Common myeloid progenitor, CD34-positive (primary cell): ENCODE measurements around the gene AGGF1.
A peak's percentile ranks its signal among the peaks of the same experiment; 100 is the strongest.

Experiments used
- CTCF ChIA-PET: fragments of 350-600 bp; sonication (Branson Sonifier 250); formaldehyde crosslinking; loops from one replicate; lab custom pipeline; 2021; ENCODE audit warnings: antibody characterized with exemption; lab: Charles Lee
- POLR2A ChIA-PET: fragments of 350-600 bp; sonication (Branson Sonifier 250); formaldehyde crosslinking; loops from one replicate; lab custom pipeline; 2021; ENCODE audit warnings: antibody characterized with exemption; lab: Charles Lee
- DNase-seq, 3 donors: peaks; one replicate each; pipeline versions ENCODE4 v3.0.0 to v3.0.0-alpha.2; 2013
- H3K27ac ChIP-seq, 2 experiments: 1 replicate in 1 of 2; 2 replicates in 1 of 2; pipeline ENCODE4 v1.7.0; 2013; ENCODE audit warnings: inconsistent platforms in 2 of 2, low read length in 2 of 2, mild to moderate bottlenecking in 2 of 2, low read depth in 1 of 2, moderate library complexity in 1 of 2; ENCODE audit not compliant: severe bottlenecking in 2 of 2, insufficient read depth in 1 of 2, poor library complexity in 1 of 2
- H3K27me3 ChIP-seq, 5 experiments: replicated peaks in 2 of 5; 1 replicate in 3 of 5; 2 replicates in 2 of 5; pipeline versions ENCODE4 v1.6.1 to v1.7.0; 2013; ENCODE audit warnings: low read length in 4 of 5, mild to moderate bottlenecking in 2 of 5, moderate library complexity in 2 of 5, inconsistent platforms in 1 of 5; ENCODE audit not compliant: insufficient read depth in 5 of 5, control insufficient read depth in 4 of 5
- H3K36me3 ChIP-seq, 4 experiments: 1 replicate in 2 of 4; 2 replicates in 2 of 4; pipeline versions ENCODE4 v1.6.1 to v1.7.0; 2013; ENCODE audit warnings: low read length in 3 of 4, control low read depth in 1 of 4, mild to moderate bottlenecking in 1 of 4; ENCODE audit not compliant: control insufficient read depth in 4 of 4, insufficient read depth in 4 of 4
- H3K4me1 ChIP-seq, 4 experiments: 1 replicate in 3 of 4; 2 replicates in 1 of 4; pipeline versions ENCODE4 v1.6.1 to v1.7.1; 2013; ENCODE audit warnings: low read length in 3 of 4, mild to moderate bottlenecking in 3 of 4, control low read depth in 1 of 4, inconsistent platforms in 1 of 4, moderate library complexity in 1 of 4; ENCODE audit not compliant: control insufficient read depth in 4 of 4, insufficient read depth in 4 of 4; ENCODE audit errors: control extremely low read depth in 1 of 4
- H3K4me3 ChIP-seq, 7 experiments: 1 replicate in 4 of 7; 2 replicates in 3 of 7; pipeline versions ENCODE4 v1.5.1 to v1.7.0; 2013; ENCODE audit warnings: mild to moderate bottlenecking in 7 of 7, low read length in 6 of 7, moderate library complexity in 6 of 7, inconsistent platforms in 2 of 7, low read depth in 2 of 7, control low read depth in 1 of 7; ENCODE audit not compliant: insufficient read depth in 4 of 7, control insufficient read depth in 1 of 7; ENCODE audit errors: extremely low read depth in 1 of 7
- H3K9me3 ChIP-seq, 5 experiments: 1 replicate in 4 of 5; 2 replicates in 1 of 5; pipeline versions ENCODE4 v1.6.1 to v1.7.1; 2013; ENCODE audit warnings: low read length in 4 of 5, mild to moderate bottlenecking in 2 of 5, inconsistent platforms in 1 of 5, low read depth in 1 of 5, moderate library complexity in 1 of 5; ENCODE audit not compliant: control insufficient read depth in 4 of 5, insufficient read depth in 2 of 5; ENCODE audit errors: control extremely low read depth in 1 of 5
- WGBS: methylation state at CpG from one replicate; pipeline ENCODE4 v1.1.5; 2013; ENCODE audit not compliant: insufficient coverage; 5-methylcytosine and 5-hydroxymethylcytosine counted together

Gene AGGF1

DNA sequence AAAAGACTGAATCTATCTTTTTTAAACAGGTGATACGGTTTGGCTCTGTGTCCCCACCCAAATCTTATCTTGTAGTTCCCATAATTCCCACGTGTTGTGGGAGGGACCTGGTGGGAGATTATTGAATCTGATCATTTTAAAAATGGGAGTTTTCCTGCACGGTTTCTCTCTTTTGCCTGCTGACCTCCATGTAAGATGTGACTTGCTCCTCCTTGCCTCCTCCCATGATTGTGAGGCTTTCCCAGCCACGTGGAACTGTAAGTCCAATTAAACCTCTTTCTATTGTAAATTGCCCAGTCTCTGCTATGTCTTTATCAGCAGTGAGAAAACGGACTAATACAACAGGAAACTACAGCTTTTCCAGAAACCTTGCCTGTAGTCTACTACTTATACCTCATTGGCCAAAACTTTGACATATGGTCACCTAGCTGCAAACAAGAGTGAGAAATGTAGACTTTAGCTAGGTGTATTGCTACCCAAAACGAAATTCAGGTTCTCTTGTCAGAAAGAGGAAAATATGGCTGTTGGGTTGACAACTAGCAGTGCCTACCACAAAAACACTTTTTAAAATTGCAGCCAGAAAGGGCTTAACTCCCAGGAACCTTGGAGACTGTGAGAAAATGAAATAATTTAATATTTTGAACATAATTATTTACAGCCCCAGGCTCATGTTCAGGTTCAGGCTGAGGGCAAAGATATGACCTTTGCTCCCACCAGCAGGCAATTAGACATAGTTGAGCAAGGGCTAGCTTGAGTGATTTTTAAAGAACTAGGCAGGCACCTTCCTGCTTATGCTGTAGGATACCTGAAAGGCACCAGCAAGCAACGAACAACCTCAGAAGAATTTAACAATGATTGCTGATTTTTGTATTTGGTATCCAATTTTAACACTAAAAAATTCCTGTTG lies 7.4 kb upstream of the AGGF1 start:
- CTCF ChIA-PET, result no interaction called here
- POLR2A ChIA-PET, result no interaction called here
- WGBS, result 82% methylated on average over 5 of the region's 7 CpGs

DNA sequence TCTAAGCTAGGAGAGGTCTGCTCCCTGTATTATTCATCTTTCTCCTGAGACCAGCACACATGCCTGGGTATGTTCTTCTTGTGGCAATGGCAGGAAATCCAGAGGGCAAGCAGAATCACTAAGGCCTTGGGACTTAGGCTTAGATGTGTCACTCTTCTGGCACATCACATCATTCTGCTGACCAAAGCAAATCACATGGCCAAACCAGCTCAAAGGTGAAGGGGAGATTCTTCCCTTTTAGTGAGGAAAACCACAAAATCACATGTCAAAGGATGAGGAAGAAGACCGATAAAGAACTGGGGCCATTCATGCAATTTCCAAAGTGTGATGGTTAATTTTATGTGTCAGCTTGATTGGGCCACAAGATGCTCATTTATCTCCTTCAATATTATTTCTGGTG lies 5.7 kb upstream of the AGGF1 start:
- WGBS, result no CpG with 5 or more reads among the region's 1 CpG
- H3K9me3 ChIP-seq, result peaks cover 0 to 14% (median 7%) of the 10 kb centered on the region in 5 experiments
- no peaks in the 10 kb centered on the region for H3K36me3 ChIP-seq
- H3K27ac ChIP-seq, result no peak overlapping the region
- H3K4me1 ChIP-seq, result peaks cover 0 to 3% (median 0%) of the 10 kb centered on the region in 4 experiments
- POLR2A ChIA-PET, result no interaction called here
- DNase-seq, result no peak
- no peaks in the 10 kb centered on the region for H3K27me3 ChIP-seq
- CTCF ChIA-PET, result interaction anchor here (0.9 to 1.5 kb wide), 3 partner anchors 9 to 160 kb away, joined by 3 to 4 read pairs (median 3); no protein-coding TSS in a partner anchor
- no peak overlapping the region for H3K4me3 ChIP-seq

More for the DNA sequence above, 7.4 kb upstream of the AGGF1 start:
- Histone ChIP-seq H3K4me3 (no peak overlapping the region), H3K36me3 (no peaks in the 10 kb centered on the region), H3K27me3 (no peaks in the 10 kb centered on the region), H3K4me1 (peaks cover 0 to 3% (median 0%) of the 10 kb centered on the region in 4 experiments), H3K9me3 (no peaks in the 10 kb centered on the region), H3K27ac (no peak overlapping the region)
- no peak for DNase-seq

DNA sequence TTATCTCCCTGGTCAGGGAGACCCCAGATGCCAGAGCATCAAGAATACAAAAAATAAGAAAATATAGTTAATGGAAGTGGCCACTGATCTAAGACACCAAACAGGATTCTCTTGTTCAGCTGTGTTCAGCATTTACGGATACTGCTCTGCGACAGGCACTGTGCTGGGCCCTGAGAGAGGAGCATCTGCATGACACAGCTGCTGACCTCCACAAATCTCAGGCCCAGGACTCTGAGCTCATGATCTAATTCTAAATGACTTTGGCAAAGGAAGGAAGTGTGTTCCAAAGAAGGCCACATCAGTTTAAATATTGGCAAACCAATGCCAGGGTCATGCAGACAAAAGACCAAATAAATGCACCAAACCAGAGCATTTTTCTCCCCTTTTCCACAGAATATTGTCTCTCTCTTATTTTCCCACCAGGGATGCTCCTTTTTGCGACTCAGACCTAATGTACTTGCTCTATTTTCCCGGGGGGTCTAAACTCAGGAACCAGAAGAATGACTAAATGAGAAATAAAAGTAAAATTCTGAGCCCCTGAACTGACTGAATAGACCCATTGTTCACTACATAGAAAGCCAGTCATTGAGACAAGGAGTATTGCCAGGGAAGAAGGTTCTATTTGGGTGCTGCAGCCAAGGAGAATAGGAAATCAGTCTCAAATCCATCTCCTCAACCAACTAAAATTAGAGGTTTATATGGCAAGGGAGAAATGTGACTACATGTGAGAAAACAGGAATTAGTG lies 1.4 kb upstream of the AGGF1 start:
- ChIA-PET CTCF (interaction anchor here (0.7 kb wide), 1 partner anchor 48 kb away, joined by 3 read pairs; no protein-coding TSS in a partner anchor), POLR2A (no interaction called here)
- WGBS, result 100% methylated on average over 2 of the region's 4 CpGs
- Histone ChIP-seq H3K27me3 (no peaks in the 10 kb centered on the region), H3K36me3 (peaks cover 0 to 3% (median 1%) of the 10 kb centered on the region in 4 experiments), H3K4me3 (no peak overlapping the region), H3K9me3 (peaks cover 0 to 17% (median 7%) of the 10 kb centered on the region in 5 experiments), H3K4me1 (peaks cover 4 to 24% (median 9%) of the 10 kb centered on the region in 4 experiments), H3K27ac (no peak overlapping the region)
- no peak for DNase-seq

DNA sequence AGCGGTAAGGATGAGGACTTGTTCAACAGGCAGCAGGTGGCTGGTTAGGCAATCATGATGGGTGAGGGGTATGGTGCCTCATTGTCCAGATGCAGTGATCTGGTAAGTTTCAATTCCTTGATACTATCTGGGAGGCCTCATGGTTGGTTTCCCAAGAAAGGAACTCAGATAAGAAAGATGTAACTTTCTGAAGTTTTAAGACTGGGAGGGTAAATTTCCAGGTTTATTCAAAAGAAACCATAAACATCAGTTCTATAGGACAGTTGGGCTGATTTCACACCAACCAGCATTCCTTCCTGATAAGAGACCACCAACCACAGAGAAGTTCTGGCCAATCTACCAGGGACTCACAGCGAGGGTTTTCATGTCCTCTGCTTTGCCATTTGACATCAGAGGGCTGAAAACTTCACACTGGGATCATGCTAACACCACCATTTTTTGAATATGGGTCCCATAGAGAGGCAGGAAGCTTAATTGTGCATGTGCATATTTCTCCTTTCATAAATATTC lies 773 bp upstream of the AGGF1 start:
- Histone ChIP-seq H3K9me3 (peaks cover 0 to 17% (median 7%) of the 10 kb centered on the region in 5 experiments), H3K4me3 (peak overlapping the region in 5 of 7 experiments; percentile 85 to 97 (median 91)), H3K27me3 (no peaks in the 10 kb centered on the region), H3K27ac (no peak overlapping the region), H3K4me1 (peaks cover 4 to 24% (median 9%) of the 10 kb centered on the region in 4 experiments), H3K36me3 (peaks cover 0 to 5% (median 2%) of the 10 kb centered on the region in 4 experiments)
- CTCF ChIA-PET, result interaction anchor here (0.7 to 1.0 kb wide), 2 partner anchors 25 to 48 kb away, joined by 3 to 4 read pairs; no protein-coding TSS in a partner anchor
- POLR2A ChIA-PET, result no interaction called here
- WGBS, result 100% methylated on average over 1 of the region's 2 CpGs
- peak in 1 of 3 donors; percentile 16 for DNase-seq

DNA sequence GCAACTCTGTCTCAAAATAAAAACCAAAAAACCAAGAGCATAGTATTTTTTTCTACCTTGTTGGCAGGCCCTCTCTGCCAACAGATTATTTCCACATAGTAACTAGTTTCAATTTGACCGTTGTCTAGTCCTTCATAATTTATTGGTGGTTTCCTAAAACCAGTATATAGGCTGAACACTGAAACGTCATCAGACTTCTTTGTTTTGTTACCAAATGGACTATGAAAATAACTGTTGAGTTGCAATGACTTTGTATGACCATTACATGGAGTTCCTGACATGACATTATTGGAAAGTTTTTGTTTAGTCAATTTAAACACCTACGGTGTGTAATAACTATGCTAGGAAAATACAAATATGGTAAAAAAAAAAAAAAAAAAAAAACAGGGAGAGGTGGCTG lies 1.7 kb downstream of the AGGF1 start:
- WGBS, result 20% methylated on average over 1 of the region's 3 CpGs
- Histone ChIP-seq H3K4me3 (peak overlapping the region in 3 of 7 experiments; percentile 91 to 97 (median 95)), H3K27me3 (no peaks in the 10 kb centered on the region), H3K36me3 (peaks cover 0 to 25% (median 16%) of the 10 kb centered on the region in 4 experiments), H3K9me3 (peaks cover 0 to 17% (median 7%) of the 10 kb centered on the region in 5 experiments), H3K4me1 (peaks cover 4 to 24% (median 8%) of the 10 kb centered on the region in 4 experiments), H3K27ac (no peak overlapping the region)
- peak in 1 of 3 donors; percentile 29 for DNase-seq
- ChIA-PET CTCF (interaction anchor here (1.0 to 1.5 kb wide), 2 partner anchors 54 to 69 kb away, joined by 3 to 4 read pairs; no protein-coding TSS in a partner anchor), POLR2A (no interaction called here)

DNA sequence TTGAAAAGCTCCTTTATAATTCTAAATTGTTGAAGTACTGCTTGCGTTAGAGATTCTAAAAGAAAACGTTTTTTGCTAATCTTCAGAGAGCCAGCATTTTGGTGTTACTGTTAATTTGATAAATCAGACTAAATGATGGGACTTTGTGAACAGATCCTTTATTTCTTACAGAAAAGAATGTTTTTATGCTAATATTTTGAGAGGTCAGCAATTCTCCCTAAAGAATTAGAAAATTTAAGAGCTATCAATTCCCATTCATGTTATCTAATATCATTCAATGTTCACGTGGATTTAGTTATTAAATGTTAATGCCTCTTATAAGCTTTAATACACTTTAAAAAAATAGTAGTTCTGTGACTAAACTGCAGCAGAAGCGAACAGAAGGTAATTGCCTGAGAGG lies 2.4 kb downstream of the AGGF1 start:
- Histone ChIP-seq H3K9me3 (peaks cover 0 to 17% (median 7%) of the 10 kb centered on the region in 5 experiments), H3K4me3 (no peak overlapping the region), H3K36me3 (peaks cover 0 to 31% (median 19%) of the 10 kb centered on the region in 4 experiments), H3K4me1 (peaks cover 4 to 24% (median 8%) of the 10 kb centered on the region in 4 experiments), H3K27me3 (no peaks in the 10 kb centered on the region), H3K27ac (no peak overlapping the region)
- ChIA-PET CTCF (interaction anchor here (1.0 to 1.5 kb wide), 2 partner anchors 53 to 70 kb away, joined by 3 to 4 read pairs; no protein-coding TSS in a partner anchor), POLR2A (no interaction called here)
- DNase-seq, result no peak
- 100% methylated on average over 2 of the region's 4 CpGs for WGBS
